HEK293 (cell line): Measurements from ENCODE around the gene USP5.

ENCODE experiments used
- GFI1B ChIP-seq: fragments of 450-650 bp; formaldehyde crosslinking; IDR thresholded peaks from 2 replicates; pipeline ENCODE4 v1.5.1; 2016; ENCODE audit warnings: missing biosample characterization, missing genetic modification characterization
- IKZF3 ChIP-seq: fragments of 450-650 bp; IDR thresholded peaks from 2 replicates; pipeline ENCODE4 v1.5.0; 2018; ENCODE audit warnings: missing biosample characterization, mild to moderate bottlenecking, missing genetic modification characterization, moderate library complexity
- KLF16 ChIP-seq: fragments of 450-650 bp; formaldehyde crosslinking; IDR thresholded peaks from 2 replicates; pipeline ENCODE4 v1.5.1; 2017; ENCODE audit warnings: missing biosample characterization, missing genetic modification characterization
- TCF7L2 ChIP-seq: IDR thresholded peaks from 2 replicates; pipeline ENCODE4 v1.6.1; 2011; ENCODE audit warnings: low read depth, mild to moderate bottlenecking, inconsistent platforms, low read length, moderate library complexity, borderline replicate concordance
- ZBTB17 ChIP-seq: fragments of 450-650 bp; formaldehyde crosslinking; IDR thresholded peaks from 2 replicates; pipeline ENCODE4 v1.5.1; 2016; ENCODE audit warnings: missing biosample characterization, missing genetic modification characterization
- ZNF138 ChIP-seq: fragments of 450-650 bp; formaldehyde crosslinking; IDR thresholded peaks from 2 replicates; pipeline ENCODE4 v1.5.1; 2016; ENCODE audit warnings: missing biosample characterization, missing genetic modification characterization, borderline replicate concordance
- ZNF24 ChIP-seq: fragments of 450-650 bp; formaldehyde crosslinking; IDR thresholded peaks from 2 replicates; pipeline ENCODE4 v1.5.1; 2016; ENCODE audit warnings: missing biosample characterization, missing genetic modification characterization
- ZNF354C ChIP-seq: fragments of 450-650 bp; formaldehyde crosslinking; IDR thresholded peaks from 2 replicates; pipeline ENCODE4 v1.5.1; 2016; ENCODE audit warnings: missing biosample characterization, missing genetic modification characterization, low read depth, borderline replicate concordance
- ZNF501 ChIP-seq: fragments of 450-650 bp; formaldehyde crosslinking; IDR thresholded peaks from 2 replicates; pipeline ENCODE4 v1.5.1; 2016; ENCODE audit warnings: missing biosample characterization, missing genetic modification characterization
- ZNF510 ChIP-seq: fragments of 450-650 bp; formaldehyde crosslinking; IDR thresholded peaks from 2 replicates; pipeline ENCODE4 v1.5.1; 2018; ENCODE audit warnings: mild to moderate bottlenecking, missing genetic modification characterization, missing biosample characterization; ENCODE audit not compliant: insufficient replicate concordance
- ZNF544 ChIP-seq: fragments of 450-650 bp; formaldehyde crosslinking; IDR thresholded peaks from 2 replicates; pipeline ENCODE4 v1.5.0; 2017; ENCODE audit warnings: missing biosample characterization, missing genetic modification characterization
- ZNF571 ChIP-seq: fragments of 450-650 bp; formaldehyde crosslinking; IDR thresholded peaks from 2 replicates; pipeline ENCODE4 v1.5.0; 2017; ENCODE audit warnings: missing biosample characterization, missing genetic modification characterization
- ZNF585B ChIP-seq: fragments of 450-650 bp; formaldehyde crosslinking; IDR thresholded peaks from 2 replicates; pipeline ENCODE4 v1.5.1; 2016; ENCODE audit warnings: missing biosample characterization, missing genetic modification characterization
- ZNF654 ChIP-seq: fragments of 450-650 bp; formaldehyde crosslinking; IDR thresholded peaks from 2 replicates; pipeline ENCODE4 v1.5.1; 2016; ENCODE audit warnings: low read depth, missing biosample characterization, missing genetic modification characterization
- ZNF670 ChIP-seq: fragments of 450-650 bp; formaldehyde crosslinking; IDR thresholded peaks from 2 replicates; pipeline ENCODE4 v1.5.1; 2016; ENCODE audit warnings: missing biosample characterization, missing genetic modification characterization, low read depth
- ZXDB ChIP-seq: fragments of 450-650 bp; formaldehyde crosslinking; IDR thresholded peaks from 2 replicates; pipeline ENCODE4 v1.5.1; 2016; ENCODE audit warnings: missing biosample characterization, missing genetic modification characterization
- TF ChIP-seq, protein P1 (sequence below): fragments of 450-650 bp; formaldehyde crosslinking; IDR thresholded peaks from 2 replicates; pipeline ENCODE4 v1.5.1; 2016; ENCODE audit warnings: missing biosample characterization, missing genetic modification characterization
- TF ChIP-seq, protein P2 (sequence below): fragments of 450-650 bp; formaldehyde crosslinking; IDR thresholded peaks from 2 replicates; pipeline ENCODE4 v1.5.1; 2016; ENCODE audit warnings: missing biosample characterization, missing genetic modification characterization, low read depth
- TF ChIP-seq, protein P3 (sequence below): fragments of 450-650 bp; formaldehyde crosslinking; IDR thresholded peaks from 2 replicates; pipeline ENCODE4 v1.5.1; 2017; ENCODE audit warnings: missing biosample characterization, missing genetic modification characterization
- TF ChIP-seq, protein P4 (sequence below): fragments of 450-650 bp; formaldehyde crosslinking; IDR thresholded peaks from 2 replicates; pipeline ENCODE4 v1.5.1; 2016; ENCODE audit warnings: missing biosample characterization, missing genetic modification characterization
- TF ChIP-seq, protein P5 (sequence below): fragments of 450-650 bp; formaldehyde crosslinking; IDR thresholded peaks from 2 replicates; pipeline ENCODE4 v1.5.1; 2016; ENCODE audit warnings: missing biosample characterization, missing genetic modification characterization
- TF ChIP-seq, protein P6 (sequence below): fragments of 450-650 bp; formaldehyde crosslinking; IDR thresholded peaks from 2 replicates; pipeline ENCODE4 v1.5.1; 2016; ENCODE audit warnings: missing biosample characterization, missing genetic modification characterization
- TF ChIP-seq, protein P7 (sequence below): fragments of 450-650 bp; formaldehyde crosslinking; IDR thresholded peaks from 2 replicates; pipeline ENCODE4 v1.5.1; 2016; ENCODE audit warnings: missing biosample characterization, missing genetic modification characterization

The USP5 gene

DNA sequence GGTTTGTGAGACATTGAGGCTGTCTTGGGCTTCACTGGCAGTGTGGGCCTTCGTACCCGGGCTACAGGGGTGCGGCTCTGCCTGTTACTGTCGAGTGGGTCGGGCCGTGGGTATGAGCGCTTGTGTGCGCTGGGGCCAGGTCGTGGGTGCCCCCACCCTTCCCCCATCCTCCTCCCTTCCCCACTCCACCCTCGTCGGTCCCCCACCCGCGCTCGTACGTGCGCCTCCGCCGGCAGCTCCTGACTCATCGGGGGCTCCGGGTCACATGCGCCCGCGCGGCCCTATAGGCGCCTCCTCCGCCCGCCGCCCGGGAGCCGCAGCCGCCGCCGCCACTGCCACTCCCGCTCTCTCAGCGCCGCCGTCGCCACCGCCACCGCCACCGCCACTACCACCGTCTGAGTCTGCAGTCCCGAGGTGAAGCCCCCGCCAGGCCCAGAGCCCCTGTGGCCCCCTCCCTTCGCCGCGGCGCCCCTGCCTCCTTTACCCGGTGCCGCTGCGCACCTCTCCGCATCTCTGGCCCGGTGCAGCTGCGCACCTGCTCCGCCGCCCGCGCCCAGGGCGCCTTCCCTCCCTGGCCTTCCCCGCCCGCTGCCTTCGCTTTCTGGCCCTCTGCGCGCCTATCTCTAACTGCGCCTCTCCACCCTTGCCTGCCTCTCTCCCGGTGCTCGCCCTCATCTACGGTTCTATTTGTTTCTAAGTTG is 62.4 kb downstream of the USP5 start, which contains the start of gene ENO2 (continued):
- TF ChIP-seq, protein P1, sequence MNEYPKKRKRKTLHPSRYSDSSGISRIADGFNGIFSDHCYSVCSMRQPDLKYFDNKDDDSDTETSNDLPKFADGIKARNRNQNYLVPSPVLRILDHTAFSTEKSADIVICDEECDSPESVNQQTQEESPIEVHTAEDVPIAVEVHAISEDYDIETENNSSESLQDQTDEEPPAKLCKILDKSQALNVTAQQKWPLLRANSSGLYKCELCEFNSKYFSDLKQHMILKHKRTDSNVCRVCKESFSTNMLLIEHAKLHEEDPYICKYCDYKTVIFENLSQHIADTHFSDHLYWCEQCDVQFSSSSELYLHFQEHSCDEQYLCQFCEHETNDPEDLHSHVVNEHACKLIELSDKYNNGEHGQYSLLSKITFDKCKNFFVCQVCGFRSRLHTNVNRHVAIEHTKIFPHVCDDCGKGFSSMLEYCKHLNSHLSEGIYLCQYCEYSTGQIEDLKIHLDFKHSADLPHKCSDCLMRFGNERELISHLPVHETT = no peak; the same call in 1 of the 2 replicates
- TF ChIP-seq GFI1B (tag by site-specific recombination) (no peak), ZNF354C (tag by site-specific recombination) (no peak), ZNF544 (tag by site-specific recombination) (no peak), ZNF510 (tag by site-specific recombination) (no peak), ZBTB17 (tag by site-specific recombination) (no peak), ZNF585B (tag by site-specific recombination) (no peak), ZNF138 (no peak), TCF7L2 (no peak), IKZF3 (no peak), ZNF24 (peak; percentile 37; the same call in 1 of the 2 replicates), ZNF571 (tag by site-specific recombination) (no peak), ZXDB (tag by site-specific recombination) (peak; percentile 54; the same call in 1 of the 2 replicates), ZNF670 (tag by site-specific recombination) (no peak), ZNF501 (tag by site-specific recombination) (peak; percentile 62; the same call in 1 of the 2 replicates), ZNF654 (tag by site-specific recombination) (no peak), KLF16 (peak; percentile 66)
- TF ChIP-seq, protein P2, sequence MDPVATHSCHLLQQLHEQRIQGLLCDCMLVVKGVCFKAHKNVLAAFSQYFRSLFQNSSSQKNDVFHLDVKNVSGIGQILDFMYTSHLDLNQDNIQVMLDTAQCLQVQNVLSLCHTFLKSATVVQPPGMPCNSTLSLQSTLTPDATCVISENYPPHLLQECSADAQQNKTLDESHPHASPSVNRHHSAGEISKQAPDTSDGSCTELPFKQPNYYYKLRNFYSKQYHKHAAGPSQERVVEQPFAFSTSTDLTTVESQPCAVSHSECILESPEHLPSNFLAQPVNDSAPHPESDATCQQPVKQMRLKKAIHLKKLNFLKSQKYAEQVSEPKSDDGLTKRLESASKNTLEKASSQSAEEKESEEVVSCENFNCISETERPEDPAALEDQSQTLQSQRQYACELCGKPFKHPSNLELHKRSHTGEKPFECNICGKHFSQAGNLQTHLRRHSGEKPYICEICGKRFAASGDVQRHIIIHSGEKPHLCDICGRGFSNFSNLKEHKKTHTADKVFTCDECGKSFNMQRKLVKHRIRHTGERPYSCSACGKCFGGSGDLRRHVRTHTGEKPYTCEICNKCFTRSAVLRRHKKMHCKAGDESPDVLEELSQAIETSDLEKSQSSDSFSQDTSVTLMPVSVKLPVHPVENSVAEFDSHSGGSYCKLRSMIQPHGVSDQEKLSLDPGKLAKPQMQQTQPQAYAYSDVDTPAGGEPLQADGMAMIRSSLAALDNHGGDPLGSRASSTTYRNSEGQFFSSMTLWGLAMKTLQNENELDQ (tag by site-specific recombination) = no peak
- TF ChIP-seq, protein P3, sequence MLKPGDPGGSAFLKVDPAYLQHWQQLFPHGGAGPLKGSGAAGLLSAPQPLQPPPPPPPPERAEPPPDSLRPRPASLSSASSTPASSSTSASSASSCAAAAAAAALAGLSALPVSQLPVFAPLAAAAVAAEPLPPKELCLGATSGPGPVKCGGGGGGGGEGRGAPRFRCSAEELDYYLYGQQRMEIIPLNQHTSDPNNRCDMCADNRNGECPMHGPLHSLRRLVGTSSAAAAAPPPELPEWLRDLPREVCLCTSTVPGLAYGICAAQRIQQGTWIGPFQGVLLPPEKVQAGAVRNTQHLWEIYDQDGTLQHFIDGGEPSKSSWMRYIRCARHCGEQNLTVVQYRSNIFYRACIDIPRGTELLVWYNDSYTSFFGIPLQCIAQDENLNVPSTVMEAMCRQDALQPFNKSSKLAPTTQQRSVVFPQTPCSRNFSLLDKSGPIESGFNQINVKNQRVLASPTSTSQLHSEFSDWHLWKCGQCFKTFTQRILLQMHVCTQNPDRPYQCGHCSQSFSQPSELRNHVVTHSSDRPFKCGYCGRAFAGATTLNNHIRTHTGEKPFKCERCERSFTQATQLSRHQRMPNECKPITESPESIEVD (tag by site-specific recombination) = no peak
- TF ChIP-seq, protein P4, sequence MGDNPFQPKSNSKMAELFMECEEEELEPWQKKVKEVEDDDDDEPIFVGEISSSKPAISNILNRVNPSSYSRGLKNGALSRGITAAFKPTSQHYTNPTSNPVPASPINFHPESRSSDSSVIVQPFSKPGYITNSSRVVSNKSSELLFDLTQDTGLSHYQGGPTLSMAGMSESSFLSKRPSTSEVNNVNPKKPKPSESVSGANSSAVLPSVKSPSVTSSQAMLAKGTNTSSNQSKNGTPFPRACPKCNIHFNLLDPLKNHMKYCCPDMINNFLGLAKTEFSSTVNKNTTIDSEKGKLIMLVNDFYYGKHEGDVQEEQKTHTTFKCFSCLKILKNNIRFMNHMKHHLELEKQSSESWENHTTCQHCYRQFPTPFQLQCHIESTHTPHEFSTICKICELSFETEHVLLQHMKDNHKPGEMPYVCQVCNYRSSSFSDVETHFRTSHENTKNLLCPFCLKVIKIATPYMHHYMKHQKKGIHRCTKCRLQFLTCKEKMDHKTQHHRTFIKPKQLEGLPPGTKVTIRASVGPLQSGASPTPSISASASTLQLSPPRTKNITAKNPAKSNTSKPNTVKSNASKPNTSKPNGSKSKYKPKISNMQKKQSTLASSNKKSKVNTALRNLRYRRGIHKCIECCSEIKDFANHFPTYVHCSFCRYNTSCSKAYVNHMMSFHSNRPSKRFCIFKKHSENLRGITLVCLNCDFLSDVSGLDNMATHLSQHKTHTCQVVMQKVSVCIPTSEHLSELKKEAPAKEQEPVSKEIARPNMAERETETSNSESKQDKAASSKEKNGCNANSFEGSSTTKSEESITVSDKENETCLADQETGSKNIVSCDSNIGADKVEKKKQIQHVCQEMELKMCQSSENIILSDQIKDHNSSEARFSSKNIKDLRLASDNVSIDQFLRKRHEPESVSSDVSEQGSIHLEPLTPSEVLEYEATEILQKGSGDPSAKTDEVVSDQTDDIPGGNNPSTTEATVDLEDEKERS (tag by site-specific recombination) = no peak
- TF ChIP-seq, protein P5, sequence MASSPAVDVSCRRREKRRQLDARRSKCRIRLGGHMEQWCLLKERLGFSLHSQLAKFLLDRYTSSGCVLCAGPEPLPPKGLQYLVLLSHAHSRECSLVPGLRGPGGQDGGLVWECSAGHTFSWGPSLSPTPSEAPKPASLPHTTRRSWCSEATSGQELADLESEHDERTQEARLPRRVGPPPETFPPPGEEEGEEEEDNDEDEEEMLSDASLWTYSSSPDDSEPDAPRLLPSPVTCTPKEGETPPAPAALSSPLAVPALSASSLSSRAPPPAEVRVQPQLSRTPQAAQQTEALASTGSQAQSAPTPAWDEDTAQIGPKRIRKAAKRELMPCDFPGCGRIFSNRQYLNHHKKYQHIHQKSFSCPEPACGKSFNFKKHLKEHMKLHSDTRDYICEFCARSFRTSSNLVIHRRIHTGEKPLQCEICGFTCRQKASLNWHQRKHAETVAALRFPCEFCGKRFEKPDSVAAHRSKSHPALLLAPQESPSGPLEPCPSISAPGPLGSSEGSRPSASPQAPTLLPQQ (tag by site-specific recombination) = peak; percentile 55; the same call in 1 of the 2 replicates
- TF ChIP-seq, protein P6, sequence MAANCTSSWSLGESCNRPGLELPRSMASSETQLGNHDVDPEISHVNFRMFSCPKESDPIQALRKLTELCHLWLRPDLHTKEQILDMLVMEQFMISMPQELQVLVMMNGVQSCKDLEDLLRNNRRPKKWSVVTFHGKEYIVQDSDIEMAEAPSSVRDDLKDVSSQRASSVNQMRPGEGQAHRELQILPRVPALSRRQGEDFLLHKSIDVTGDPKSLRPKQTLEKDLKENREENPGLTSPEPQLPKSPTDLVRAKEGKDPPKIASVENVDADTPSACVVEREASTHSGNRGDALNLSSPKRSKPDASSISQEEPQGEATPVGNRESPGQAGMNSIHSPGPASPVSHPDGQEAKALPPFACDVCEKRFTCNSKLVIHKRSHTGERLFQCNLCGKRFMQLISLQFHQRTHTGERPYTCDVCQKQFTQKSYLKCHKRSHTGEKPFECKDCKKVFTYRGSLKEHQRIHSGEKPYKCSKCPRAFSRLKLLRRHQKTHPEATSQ = peak; percentile 53; the same call in 1 of the 2 replicates
- TF ChIP-seq, protein P7, sequence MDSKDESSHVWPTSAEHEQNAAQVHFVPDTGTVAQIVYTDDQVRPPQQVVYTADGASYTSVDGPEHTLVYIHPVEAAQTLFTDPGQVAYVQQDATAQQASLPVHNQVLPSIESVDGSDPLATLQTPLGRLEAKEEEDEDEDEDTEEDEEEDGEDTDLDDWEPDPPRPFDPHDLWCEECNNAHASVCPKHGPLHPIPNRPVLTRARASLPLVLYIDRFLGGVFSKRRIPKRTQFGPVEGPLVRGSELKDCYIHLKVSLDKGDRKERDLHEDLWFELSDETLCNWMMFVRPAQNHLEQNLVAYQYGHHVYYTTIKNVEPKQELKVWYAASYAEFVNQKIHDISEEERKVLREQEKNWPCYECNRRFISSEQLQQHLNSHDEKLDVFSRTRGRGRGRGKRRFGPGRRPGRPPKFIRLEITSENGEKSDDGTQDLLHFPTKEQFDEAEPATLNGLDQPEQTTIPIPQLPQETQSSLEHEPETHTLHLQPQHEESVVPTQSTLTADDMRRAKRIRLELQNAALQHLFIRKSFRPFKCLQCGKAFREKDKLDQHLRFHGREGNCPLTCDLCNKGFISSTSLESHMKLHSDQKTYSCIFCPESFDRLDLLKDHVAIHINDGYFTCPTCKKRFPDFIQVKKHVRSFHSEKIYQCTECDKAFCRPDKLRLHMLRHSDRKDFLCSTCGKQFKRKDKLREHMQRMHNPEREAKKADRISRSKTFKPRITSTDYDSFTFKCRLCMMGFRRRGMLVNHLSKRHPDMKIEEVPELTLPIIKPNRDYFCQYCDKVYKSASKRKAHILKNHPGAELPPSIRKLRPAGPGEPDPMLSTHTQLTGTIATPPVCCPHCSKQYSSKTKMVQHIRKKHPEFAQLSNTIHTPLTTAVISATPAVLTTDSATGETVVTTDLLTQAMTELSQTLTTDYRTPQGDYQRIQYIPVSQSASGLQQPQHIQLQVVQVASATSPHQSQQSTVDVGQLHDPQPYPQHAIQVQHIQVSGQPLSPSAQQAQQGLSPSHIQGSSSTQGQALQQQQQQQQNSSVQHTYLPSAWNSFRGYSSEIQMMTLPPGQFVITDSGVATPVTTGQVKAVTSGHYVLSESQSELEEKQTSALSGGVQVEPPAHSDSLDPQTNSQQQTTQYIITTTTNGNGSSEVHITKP (tag by site-specific recombination) = no peak; the same call in 1 of the 2 replicates
